GM20000 (cell line): ENCODE data around the gene XPNPEP2.

Experiments used
- DNase-seq: peaks from one replicate; pipeline ENCODE4 v3.0.0; 2012; ENCODE audit warnings: low spot score
- CTCF ChIP-seq: IDR thresholded peaks from 2 replicates; pipeline ENCODE4 v1.5.1; 2012; ENCODE audit warnings: mild to moderate bottlenecking, control low read depth; ENCODE audit errors: extremely low read depth, missing control alignments

The XPNPEP2 gene

GRCh38 chrX:129769467-129770154 lies 30.8 kb downstream of the XPNPEP2 start:
- TF ChIP-seq CTCF: no peak
- peak; percentile 53 for DNase-seq

- no peak for DNase-seq
These were observed 32.7 kb downstream of the XPNPEP2 start for GRCh38 chrX:129771266-129771995.

GRCh38 chrX:129772796-129773431 lies 34.1 kb downstream of the XPNPEP2 start:
- TF ChIP-seq CTCF: no peak
- peak; percentile 44 for DNase-seq

More at GRCh38 chrX:129771266-129771995, 32.7 kb downstream of the XPNPEP2 start:
- TF ChIP-seq CTCF: no peak

GRCh38 chrX:129773649-129774458 lies 35.1 kb downstream of the XPNPEP2 start:
- TF ChIP-seq CTCF: no peak
- no peak for DNase-seq

- no peak for TF ChIP-seq CTCF
- peak; percentile 21 for DNase-seq
These were observed 38.6 kb downstream of the XPNPEP2 start for GRCh38 chrX:129777218-129778030.

- TF ChIP-seq CTCF: no peak
- DNase-seq: no peak
These were observed 40.4 kb downstream of the XPNPEP2 start for GRCh38 chrX:129779086-129779672.
